Stimulated activated CD8-positive, alpha-beta memory T cell treated with anti-CD3 and anti-CD28 coated beads, Interleukin-4, amount 100 ng/mL, for 24 hours (primary cell): ENCODE results near the gene IFNL1.
"Not testable (repeated sequence)": the region's sequence is repeated elsewhere in the genome, so short reads cannot be mapped to it uniquely, and the experiment has no call there.

Experiments used
- DNase-seq: peaks from one replicate; pipeline ENCODE4 v3.0.0-alpha.2; 2020; ENCODE audit warnings: low read depth

IFNL1 gene

GRCh38 chr19:39308531-39309304 lies 12.5 kb downstream of the IFNL1 start:
- DNase-seq, result no peak

- DNase-seq, result not testable (repeated sequence)
These were observed 13.1 kb downstream of the IFNL1 start for GRCh38 chr19:39309305-39309670.

GRCh38 chr19:39310558-39311311 lies 14.5 kb downstream of the IFNL1 start:
- DNase-seq, result no peak

- DNase-seq, result no peak
These were observed 18.0 kb downstream of the IFNL1 start for GRCh38 chr19:39314016-39314728.

- DNase-seq, result no peak
These were observed 19.7 kb downstream of the IFNL1 start for GRCh38 chr19:39315933-39316332.

- no peak for DNase-seq
These were observed 20.6 kb downstream of the IFNL1 start for GRCh38 chr19:39316627-39317321.

- no peak for DNase-seq
These were observed 21.3 kb downstream of the IFNL1 start for GRCh38 chr19:39317476-39317875.

GRCh38 chr19:39318071-39318470 lies 21.9 kb downstream of the IFNL1 start:
- no peak for DNase-seq

- no peak for DNase-seq
These were observed 22.5 kb downstream of the IFNL1 start for GRCh38 chr19:39318690-39319089.

- DNase-seq, result no peak
These were observed 23.1 kb downstream of the IFNL1 start for GRCh38 chr19:39319098-39319891.

GRCh38 chr19:39319892-39320248 lies 23.7 kb downstream of the IFNL1 start:
- DNase-seq, result no peak

- DNase-seq, result no peak
These were observed 25.1 kb downstream of the IFNL1 start for GRCh38 chr19:39321117-39321831.

- no peak for DNase-seq
These were observed 25.6 kb downstream of the IFNL1 start for GRCh38 chr19:39321832-39322176.

GRCh38 chr19:39324242-39324842 lies 28.1 kb downstream of the IFNL1 start:
- DNase-seq, result no peak

GRCh38 chr19:39325778-39326665 lies 29.8 kb downstream of the IFNL1 start:
- no peak for DNase-seq

- no peak for DNase-seq
These were observed 31.3 kb downstream of the IFNL1 start for GRCh38 chr19:39327363-39328045.

- DNase-seq, result peak; percentile 72
These were observed 32.0 kb downstream of the IFNL1 start for GRCh38 chr19:39328046-39328705.

GRCh38 chr19:39329948-39330347 lies 33.7 kb downstream of the IFNL1 start:
- no peak for DNase-seq
